GM12874 (cell line): Measurements from ENCODE around the gene SDC3.

Experiments used
- CTCF ChIP-seq: IDR thresholded peaks from 2 replicates; pipeline ENCODE4 v1.5.1; 2011; ENCODE audit warnings: low read depth, mild to moderate bottlenecking, control low read depth, low read length, moderate library complexity; ENCODE audit not compliant: insufficient read depth

SDC3 gene

GRCh38 chr1:30905916-30906620 lies 2.5 kb downstream of the SDC3 start:
- TF ChIP-seq CTCF = no peak

GRCh38 chr1:30905403-30905802 lies 3.2 kb downstream of the SDC3 start:
- TF ChIP-seq CTCF = no peak

- no peak for TF ChIP-seq CTCF
Observed at GRCh38 chr1:30904962-30905335, 3.6 kb downstream of the SDC3 start.

- no peak for TF ChIP-seq CTCF
Observed at GRCh38 chr1:30904191-30904961, 4.2 kb downstream of the SDC3 start.

GRCh38 chr1:30903343-30904034 lies 5.1 kb downstream of the SDC3 start:
- no peak for TF ChIP-seq CTCF

- TF ChIP-seq CTCF = no peak
Observed at GRCh38 chr1:30902593-30903290, 5.8 kb downstream of the SDC3 start.
